ENCODE measurements around the gene TXNDC9. TPM values are rescaled to one million over a fixed set of nuclear protein-coding genes. Genes with fewer than 3 reads are reported as not detected.
"Not testable (repeated sequence)": the region's sequence is repeated elsewhere in the genome, so short reads cannot be mapped to it uniquely, and the experiment has no call there.

The TXNDC9 gene
- total RNA-seq, 4 donors from 2014 or later: 24.1 to 34.7 (median 26.9) TPM

- Histone ChIP-seq H3K36me3 (no peaks in the 10 kb centered on the region), H3K27ac (no peak overlapping the region), H3K4me1 (peaks cover 24% of the 10 kb centered on the region), H3K4me3 (no peak overlapping the region), H3K9me3 (no peaks in the 10 kb centered on the region), H3K27me3 (no peaks in the 10 kb centered on the region)
- 85% methylated on average over 8 of the region's 8 CpGs for WGBS
- TF ChIP-seq EP300 (IDR thresholded peaks at IDR 0.05) (no peak), POLR2AphosphoS5 (IDR thresholded peaks at IDR 0.05) (no peak), POLR2A (IDR thresholded peaks at IDR 0.05) (no peak), CTCF (IDR thresholded peaks at IDR 0.05) (no peak)
- no peak for DNase-seq (ENCODE audit: low spot score in 2 of 2)
Measured at GRCh38 chr2:99340669-99341236, 4.6 kb upstream of the TXNDC9 start.

- no peak for TF ChIP-seq CTCF (IDR thresholded peaks at IDR 0.05)
- no peak for TF ChIP-seq POLR2A (IDR thresholded peaks at IDR 0.05)
- no peak for TF ChIP-seq EP300 (IDR thresholded peaks at IDR 0.05)
- no peak for TF ChIP-seq POLR2AphosphoS5 (IDR thresholded peaks at IDR 0.05)
- WGBS: 2% methylated on average over 17 of the region's 17 CpGs
- Histone ChIP-seq H3K27me3 (no peaks in the 10 kb centered on the region), H3K36me3 (no peaks in the 10 kb centered on the region), H3K4me1 (peaks cover 43% of the 10 kb centered on the region), H3K9me3 (no peaks in the 10 kb centered on the region), H3K27ac (peak overlapping the region; percentile 91), H3K4me3 (peak overlapping the region; percentile 98)
- no peak for DNase-seq (ENCODE audit: low spot score in 2 of 2)
Measured at GRCh38 chr2:99338029-99338585, 2.0 kb upstream of the TXNDC9 start.

GRCh38 chr2:99337113-99338028, 1.2 kb upstream of the TXNDC9 start, which contains the start of gene EIF5B:
EIF5B (plus strand) TSS chr2:99337389; CDS start chr2:99337555, 166 bp downstream.
- Histone ChIP-seq H3K4me3 (peak within 1 kb of the TSS; percentile 98), H3K9me3 (no peaks in the 10 kb centered on the region), H3K4me1 (peaks cover 43% of the 10 kb centered on the region), H3K27me3 (no peaks in the 10 kb centered on the region), H3K27ac (peak within 1 kb of the TSS; percentile 91), H3K36me3 (peaks cover 6% of the 10 kb centered on the region)
- under 1% methylated on average over 77 of the region's 87 CpGs for WGBS
- TF ChIP-seq CTCF (IDR thresholded peaks at IDR 0.05): peak in 1 of 2 donors; percentile 64
- TF ChIP-seq EP300 (IDR thresholded peaks at IDR 0.05): no peak
- TF ChIP-seq POLR2AphosphoS5 (IDR thresholded peaks at IDR 0.05): peak in 1 of 3 donors; percentile 49
- peak in 1 of 2 donors; percentile 41 for TF ChIP-seq POLR2A (IDR thresholded peaks at IDR 0.05)
- DNase-seq (ENCODE audit: low spot score in 2 of 2): peak; percentile 97 to 98

GRCh38 chr2:99336804-99337112, 625 bp upstream of the TXNDC9 start:
- peak overlapping the region; percentile 98 for H3K4me3 ChIP-seq
- peak overlapping the region; percentile 91 for H3K27ac ChIP-seq
- no peak for DNase-seq (ENCODE audit: low spot score in 2 of 2)
- no peaks in the 10 kb centered on the region for H3K27me3 ChIP-seq
- no peaks in the 10 kb centered on the region for H3K9me3 ChIP-seq
- peaks cover 12% of the 10 kb centered on the region for H3K36me3 ChIP-seq
- TF ChIP-seq POLR2A (IDR thresholded peaks at IDR 0.05) (no peak), POLR2AphosphoS5 (IDR thresholded peaks at IDR 0.05) (no peak), CTCF (IDR thresholded peaks at IDR 0.05) (no peak)
- whole genome bisulfite sequencing: 1% methylated on average over 8 of the region's 8 CpGs
- H3K4me1 ChIP-seq: peaks cover 43% of the 10 kb centered on the region

GRCh38 chr2:99325384-99325783, 10.7 kb downstream of the TXNDC9 start:
- TF ChIP-seq POLR2AphosphoS5 (IDR thresholded peaks at IDR 0.05) (no peak), EP300 (IDR thresholded peaks at IDR 0.05) (no peak), POLR2A (IDR thresholded peaks at IDR 0.05) (no peak), CTCF (IDR thresholded peaks at IDR 0.05) (no peak)
- H3K4me3 ChIP-seq: no peak overlapping the region
- H3K27ac ChIP-seq: no peak overlapping the region
- H3K36me3 ChIP-seq: peaks cover 82% of the 10 kb centered on the region
- H3K9me3 ChIP-seq: no peaks in the 10 kb centered on the region
- 93% methylated on average over 5 of the region's 5 CpGs for WGBS
- no peak for DNase-seq (ENCODE audit: low spot score in 2 of 2)
- H3K4me1 ChIP-seq: no peaks in the 10 kb centered on the region
- H3K27me3 ChIP-seq: no peaks in the 10 kb centered on the region

- 98% methylated on average over 7 of the region's 7 CpGs for WGBS
- DNase-seq (ENCODE audit: low spot score in 2 of 2); H3K27ac ChIP-seq; H3K4me1 ChIP-seq; H3K4me3 ChIP-seq; H3K9me3 ChIP-seq; H3K27me3 ChIP-seq: not testable (repeated sequence)
- H3K36me3 ChIP-seq: peaks cover 46% of the 10 kb centered on the region
Measured at GRCh38 chr2:99317873-99318200, 18.3 kb downstream of the TXNDC9 start.
